Stimulated activated CD8-positive, alpha-beta memory T cell treated with anti-CD3 and anti-CD28 coated beads, Interleukin-12 subunit alpha, Interleukin-12 subunit beta, amount 100 ng/mL, for 24 hours (primary cell): ENCODE measurements around the gene TRIM50.
"Not testable (repeated sequence)": the region's sequence is repeated elsewhere in the genome, so short reads cannot be mapped to it uniquely, and the experiment has no call there.

Experiments
- DNase-seq: peaks from one replicate; pipeline ENCODE4 v3.0.0-alpha.2; 2020; ENCODE audit errors: extremely low read depth

The TRIM50 gene

DNA sequence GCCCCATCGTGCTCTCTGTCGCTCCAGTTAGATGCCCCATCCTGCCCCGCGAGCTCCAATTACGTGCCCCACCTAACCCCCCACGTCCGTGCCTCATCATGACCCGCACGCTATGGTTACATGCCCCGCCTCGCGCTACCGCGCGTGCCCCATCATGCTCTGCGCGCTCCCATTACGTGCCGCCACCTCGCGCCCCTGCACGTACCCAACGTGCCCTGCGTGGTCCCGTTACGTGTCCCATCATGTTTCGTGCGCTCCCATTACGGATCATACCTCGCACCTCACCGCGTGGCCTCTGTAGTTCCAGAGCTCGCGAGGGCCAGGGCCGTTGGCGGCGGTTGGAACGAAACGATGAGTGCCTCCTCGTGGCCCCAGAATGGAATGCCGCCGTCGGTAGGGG, at the start of gene TRIM50, which contains the start of gene FKBP6:
Gene TRIM50 (minus strand): TSS at position 161 of the 400 bp plus-strand sequence. CDS start 3,295 bp downstream, outside the sequence.
Gene FKBP6 (plus strand): TSS at position 240 of the 400 bp plus-strand sequence. CDS start 268 bp downstream, outside the sequence.
- DNase-seq: not testable (repeated sequence)

GRCh38 chr7:73376671-73377412, 49.0 kb upstream of the TRIM50 start:
- DNase-seq: no peak

DNA sequence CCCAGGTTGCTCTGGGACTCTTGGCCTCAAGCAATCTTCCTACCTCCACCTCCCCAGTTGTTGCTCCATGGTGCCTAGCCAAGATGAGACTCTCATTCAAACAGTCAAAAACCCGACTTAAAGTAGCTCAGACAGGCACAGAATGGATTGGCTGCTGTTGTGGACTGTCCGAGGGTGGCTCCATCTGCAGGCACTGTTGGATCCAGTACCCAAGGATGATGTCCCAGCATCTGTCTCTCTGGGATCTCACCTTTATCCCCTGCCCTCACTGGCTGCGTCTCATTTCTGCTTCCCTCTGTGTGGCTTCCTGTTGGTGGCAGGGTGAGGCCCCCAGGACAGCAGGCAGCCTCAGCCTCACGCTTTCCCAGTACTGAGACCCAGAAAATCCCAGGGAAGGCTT, 48.4 kb upstream of the TRIM50 start:
- not testable (repeated sequence) for DNase-seq

DNA sequence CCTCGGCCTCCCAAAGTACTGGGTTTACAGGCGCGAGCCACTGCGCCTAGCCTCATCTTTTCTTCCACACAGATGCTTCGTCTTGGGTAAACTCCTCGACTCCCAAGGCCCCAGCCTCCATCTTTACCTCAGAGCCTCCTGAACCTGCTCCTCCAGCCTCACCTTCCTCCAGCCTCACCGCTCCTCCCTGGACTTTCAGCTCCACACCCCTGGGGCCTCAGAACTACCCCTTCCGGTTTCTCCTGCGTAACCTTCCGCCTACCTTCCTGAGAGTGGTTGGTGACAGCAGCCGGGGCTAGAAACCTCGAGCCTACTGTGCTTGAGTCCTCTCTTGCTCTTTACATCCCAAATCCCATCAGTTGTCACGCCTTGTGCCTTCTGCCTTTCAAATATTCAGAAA, 45.9 kb upstream of the TRIM50 start:
- DNase-seq: no peak

DNA sequence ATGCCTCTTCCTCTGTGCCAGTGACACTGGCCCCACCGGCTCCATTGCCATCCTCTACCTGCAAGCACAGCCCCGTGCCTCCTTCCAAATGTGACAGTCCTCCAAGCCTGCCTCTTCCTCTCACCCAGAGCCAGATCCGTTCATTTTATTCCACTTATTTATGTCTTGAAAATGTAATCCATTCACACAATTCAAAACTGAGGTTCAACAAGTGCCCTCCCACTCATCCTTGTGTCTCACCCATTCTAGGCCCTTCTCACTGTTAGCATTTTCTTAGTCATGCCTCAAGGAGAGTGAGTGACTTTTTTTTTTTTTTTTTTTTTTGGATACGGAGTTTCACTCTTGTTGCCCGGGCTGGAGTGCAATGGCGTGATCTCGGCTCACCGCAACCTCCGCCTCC, 41.7 kb upstream of the TRIM50 start:
- no peak for DNase-seq

GRCh38 chr7:73369009-73369408, 41.1 kb upstream of the TRIM50 start:
- no peak for DNase-seq

DNA sequence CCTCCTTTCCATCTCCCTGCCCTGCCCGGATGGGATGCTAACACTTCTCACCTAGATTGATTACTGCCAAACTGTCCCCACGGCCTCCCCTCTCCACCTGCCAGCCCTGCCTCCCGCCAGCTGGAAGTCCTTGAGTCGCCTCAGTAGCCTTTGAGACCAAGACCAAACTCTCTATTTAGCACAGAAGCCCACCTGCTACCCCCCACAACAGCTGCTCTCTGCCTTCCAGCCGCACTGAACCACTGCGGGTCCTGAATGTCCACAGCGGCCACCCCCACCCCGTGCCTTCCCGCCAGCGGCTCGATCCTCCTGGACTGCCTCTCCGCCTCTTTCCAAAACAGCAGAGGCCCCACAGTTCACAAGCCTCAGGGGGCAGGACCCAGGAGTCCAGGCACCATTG, 39.1 kb upstream of the TRIM50 start:
- DNase-seq: no peak

- DNase-seq: no peak
Observed at GRCh38 chr7:73366127-73366526, 38.2 kb upstream of the TRIM50 start.

DNA sequence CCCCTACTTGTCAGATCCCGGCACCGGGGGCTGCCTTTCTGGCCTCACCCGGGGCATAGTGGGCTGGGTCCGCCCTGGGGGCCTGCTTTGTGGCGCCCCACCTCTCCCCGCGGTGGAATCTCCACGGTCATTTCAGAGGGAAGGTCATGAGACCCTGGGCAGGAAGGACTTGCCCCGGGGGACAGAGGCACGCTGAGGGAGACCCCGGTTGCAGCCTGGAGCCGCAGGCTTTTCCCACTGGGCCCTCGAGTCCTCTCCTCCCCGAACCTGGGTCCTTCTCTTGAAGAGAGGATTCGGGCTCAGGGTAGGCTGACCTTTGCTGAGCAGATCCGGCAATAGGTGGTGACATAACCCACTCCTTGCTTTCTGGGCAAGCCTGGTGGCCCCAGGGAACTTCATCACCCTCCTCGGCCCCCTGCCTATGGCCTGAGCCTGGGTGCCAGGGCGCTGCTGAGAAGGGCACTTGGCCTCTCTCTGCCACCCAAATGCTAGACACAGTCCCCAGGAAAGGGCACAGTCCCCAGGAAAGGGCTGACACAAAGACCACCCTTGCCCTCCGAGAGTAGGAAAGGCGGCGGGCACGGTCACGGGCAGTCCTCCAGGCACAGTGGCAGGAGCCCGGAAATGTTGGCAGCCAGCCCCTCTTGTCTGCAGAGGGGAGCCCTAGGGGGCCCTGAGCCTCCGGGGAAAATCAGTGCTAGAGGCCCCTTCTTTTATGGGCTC, 36.3 kb upstream of the TRIM50 start:
- DNase-seq: no peak

DNA sequence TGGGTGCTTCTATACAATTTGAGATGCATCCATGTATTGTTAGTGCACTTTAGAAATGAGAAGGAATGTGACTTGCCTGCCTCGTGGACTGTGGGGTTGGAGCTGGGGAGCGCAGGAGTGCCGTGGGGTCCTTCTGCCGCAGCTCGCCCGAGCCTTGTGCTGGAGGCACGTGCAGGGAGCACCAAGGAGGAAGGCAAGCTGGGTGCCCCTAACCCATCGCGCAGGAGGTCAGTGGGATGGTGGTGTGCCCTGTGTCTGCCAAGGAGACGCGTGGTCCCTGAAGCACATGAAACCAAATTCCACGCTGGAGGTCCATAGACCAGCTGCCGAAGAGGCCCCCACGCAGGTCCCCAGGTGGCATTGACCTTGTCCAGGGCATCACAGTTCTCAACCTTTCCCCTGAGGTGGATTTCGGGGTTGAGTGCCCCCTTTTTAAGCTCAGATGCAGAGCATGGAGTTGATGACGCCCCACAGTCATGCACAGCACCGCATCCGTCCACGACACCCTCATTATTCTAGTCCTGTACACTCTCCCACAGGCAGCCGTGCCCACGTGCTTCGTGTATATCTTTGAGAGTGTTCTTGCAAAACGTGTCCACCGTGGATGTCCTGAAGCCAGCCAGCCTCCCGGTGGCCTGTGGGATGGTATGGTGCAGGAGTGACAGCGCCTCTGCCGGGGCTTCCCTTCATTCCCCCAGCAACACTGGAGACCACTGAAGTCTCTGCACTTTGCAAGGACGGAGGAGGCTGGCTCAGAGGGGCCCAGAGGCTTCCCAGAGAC, 35.5 kb upstream of the TRIM50 start:
- DNase-seq: no peak

DNA sequence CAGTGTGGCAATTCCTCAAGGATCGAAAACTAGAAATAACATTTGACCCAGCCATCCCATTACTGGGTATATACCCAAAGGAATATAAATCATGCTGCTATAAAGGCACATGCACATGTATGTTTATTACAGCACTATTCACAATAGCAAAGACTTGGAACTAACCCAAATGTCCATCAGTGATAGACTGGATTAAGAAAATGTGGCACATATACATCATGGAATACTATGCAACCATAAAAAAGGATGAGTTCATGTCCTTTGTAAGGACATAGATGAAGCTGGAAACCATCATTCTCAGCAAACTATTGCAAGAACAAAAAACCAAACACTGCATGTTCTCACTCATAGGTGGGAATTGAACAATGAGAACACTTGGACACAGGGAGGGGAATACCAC, 32.7 kb upstream of the TRIM50 start:
- not testable (repeated sequence) for DNase-seq

DNA sequence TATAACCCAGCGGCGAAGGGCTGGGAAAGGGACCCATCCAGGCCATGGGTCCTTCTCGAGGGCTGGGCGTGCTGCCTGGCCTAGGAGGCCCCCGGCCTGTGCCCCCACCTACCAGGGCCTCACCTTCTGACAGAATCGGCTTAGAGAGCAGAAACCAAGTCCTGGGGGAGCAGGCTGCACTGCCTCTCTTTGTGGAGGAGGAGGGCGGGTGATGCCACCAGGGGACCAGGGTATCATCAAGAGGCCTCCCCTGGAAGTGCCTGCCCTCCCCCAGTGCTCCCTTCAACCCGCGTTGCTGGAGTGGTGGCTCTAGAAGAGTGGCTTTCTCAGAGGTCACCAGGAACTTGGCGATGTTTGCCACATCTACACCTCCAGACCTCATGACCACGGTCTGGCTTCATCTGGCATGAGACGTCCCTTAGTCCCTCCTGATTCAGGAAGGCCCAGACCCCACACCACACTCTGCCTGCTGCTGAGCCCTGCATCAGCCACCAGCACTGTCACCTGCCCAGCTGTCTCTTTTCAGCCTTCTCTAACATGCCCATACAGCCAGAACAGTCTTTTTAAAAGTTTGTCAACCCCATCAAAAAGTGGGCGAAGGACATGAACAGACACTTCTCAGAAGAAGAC, 32.0 kb upstream of the TRIM50 start:
- no peak for DNase-seq

GRCh38 chr7:73359306-73359705, 31.4 kb upstream of the TRIM50 start:
- DNase-seq: no peak

DNA sequence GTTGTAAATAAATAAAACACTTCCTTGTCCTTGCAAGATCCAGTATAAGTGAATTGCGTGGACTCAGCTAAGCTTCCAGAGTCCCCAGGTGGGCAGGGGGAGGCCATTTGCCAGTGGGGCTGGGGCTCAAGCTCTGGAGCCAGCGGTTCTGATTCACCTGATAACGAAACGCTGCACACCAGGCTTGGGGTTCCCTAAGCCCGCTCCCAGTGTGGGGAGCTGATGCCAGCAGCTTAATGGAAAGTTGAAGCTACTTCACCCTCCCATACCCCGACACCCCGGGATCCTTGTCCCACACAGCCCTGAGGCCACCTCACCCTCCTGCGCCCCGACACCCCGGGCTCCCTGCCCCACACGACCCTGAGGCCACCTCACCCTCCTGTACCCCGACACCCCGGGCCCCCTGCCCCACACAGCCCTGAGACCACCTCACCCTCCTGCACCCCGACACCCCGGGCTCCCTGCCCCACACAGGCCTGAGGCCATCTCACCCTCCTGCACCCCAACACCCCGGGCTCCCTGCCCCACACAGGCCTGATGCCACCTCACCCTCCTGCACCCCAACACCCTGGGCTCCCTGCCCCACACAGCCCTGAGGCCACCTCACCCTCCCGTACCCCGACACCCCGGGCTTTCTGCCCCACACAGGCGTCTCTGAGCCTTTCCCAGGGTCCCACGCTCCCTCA, 30.9 kb upstream of the TRIM50 start:
- DNase-seq: no peak

GRCh38 chr7:73356159-73356558, 28.3 kb upstream of the TRIM50 start:
- DNase-seq: no peak

DNA sequence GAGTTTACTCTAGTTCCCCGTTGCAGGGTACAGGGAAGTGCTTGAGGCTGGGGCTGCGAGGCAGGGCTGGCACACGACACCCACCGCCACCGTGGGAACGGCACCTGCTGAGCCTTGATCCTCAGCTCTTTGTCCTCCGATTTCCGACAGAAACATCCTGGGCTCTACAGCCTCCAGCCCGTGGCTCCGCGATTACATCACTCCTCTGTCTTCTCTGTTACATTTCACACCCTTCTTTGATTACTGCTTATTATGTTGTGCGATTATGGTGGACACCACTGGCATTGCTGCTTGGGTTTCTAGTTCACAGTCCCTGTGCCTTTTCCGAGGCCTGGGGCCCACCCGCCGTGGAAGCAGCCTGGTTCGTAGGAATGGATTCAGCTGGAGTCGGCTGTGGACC, 26.9 kb upstream of the TRIM50 start:
- DNase-seq: no peak

- no peak for DNase-seq
Observed at GRCh38 chr7:73354196-73354595, 26.3 kb upstream of the TRIM50 start.

GRCh38 chr7:73353243-73353642, 25.4 kb upstream of the TRIM50 start:
- DNase-seq: no peak

DNA sequence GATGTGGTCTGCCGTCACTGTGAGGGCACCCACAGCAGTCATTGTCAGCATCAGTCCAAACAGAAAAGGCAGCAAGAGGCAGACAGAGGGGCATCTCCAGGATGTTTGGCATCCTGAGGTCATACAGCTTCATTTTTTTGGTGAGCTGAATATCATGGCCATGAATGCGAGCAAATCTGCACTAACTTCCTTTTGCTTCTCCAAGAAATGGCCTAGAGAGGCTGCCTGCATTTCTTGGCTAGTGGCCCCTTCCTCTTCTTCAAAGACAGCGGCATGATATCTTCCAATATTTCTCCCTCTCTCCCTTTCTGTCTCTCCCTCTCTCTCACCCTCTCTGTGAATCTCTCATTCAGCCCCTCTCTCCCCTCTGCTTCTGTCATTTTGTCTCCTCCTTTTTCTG, 24.9 kb upstream of the TRIM50 start:
- DNase-seq: no peak

DNA sequence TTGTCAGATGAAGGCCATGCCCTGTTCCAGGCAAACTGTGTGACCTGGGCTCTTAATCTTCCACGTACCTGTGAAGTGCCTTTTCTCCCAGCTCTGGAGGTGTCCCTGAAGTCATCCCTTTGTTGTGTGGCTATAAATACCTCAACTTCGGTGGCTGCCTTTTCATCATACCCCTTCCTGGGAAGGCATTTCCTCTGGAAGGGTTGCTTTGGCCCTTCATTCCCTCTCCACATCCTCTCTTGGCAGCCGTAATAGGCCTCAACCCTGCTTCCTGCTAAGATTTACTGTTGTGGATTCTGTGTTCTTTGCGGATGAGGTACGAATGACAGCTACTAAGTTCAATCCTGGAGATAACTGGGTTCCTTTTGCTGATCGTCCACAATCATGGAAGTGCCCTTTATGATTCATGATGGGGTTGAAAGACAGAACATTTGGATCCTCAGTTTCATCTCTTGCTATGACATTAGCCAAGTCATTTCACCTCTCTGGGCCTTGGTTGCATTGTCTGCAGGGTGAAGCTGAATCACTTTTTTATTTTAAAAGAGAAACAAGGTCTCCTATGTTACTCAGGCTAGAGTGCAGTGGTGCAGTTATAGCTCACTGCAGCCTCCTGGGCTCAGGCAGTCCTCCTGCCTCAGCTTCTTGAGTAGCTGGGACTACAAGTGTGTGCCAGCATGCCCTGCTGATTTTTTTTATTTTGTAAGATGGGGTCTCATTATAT, 23.7 kb upstream of the TRIM50 start:
- DNase-seq: no peak
